ENCODE measurements around the gene DHRS1. TPM values are rescaled to one million over a fixed set of nuclear protein-coding genes. Genes with fewer than 3 reads are reported as not detected.
A peak's percentile ranks its signal among the peaks of the same experiment; 100 is the strongest.

DHRS1 gene
- total RNA-seq, 1 donor from 2014 or later: 26.5 TPM

- no peaks in the 10 kb centered on the region for H3K79me2 ChIP-seq (ENCODE audit: insufficient read depth, low read length)
- H3K4me1 ChIP-seq (ENCODE audit: insufficient read depth, low read length): peaks cover 3% of the 10 kb centered on the region
- H3K36me3 Mint-ChIP-seq (ENCODE audit: low read depth, unreplicated experiment): peaks cover 25% of the 10 kb centered on the region
- DNase-seq (ENCODE audit: low read depth) (no peak), FAIRE-seq (no peak)
- TF ChIP-seq EZH2 (IDR thresholded peaks at IDR 0.05; ENCODE audit: insufficient read depth, low read length) (no peak), CTCF (IDR thresholded peaks at IDR 0.05; ENCODE audit: insufficient read depth, low read depth, low read length) (no peak)
- H3K9me3 ChIP-seq (ENCODE audit: insufficient read depth, low read depth, low read length): no peaks in the 10 kb centered on the region
- H3K36me3 ChIP-seq (ENCODE audit: insufficient read depth, low read length): no peaks in the 10 kb centered on the region
- H2AFZ ChIP-seq (ENCODE audit: low read depth, low read length): no peak overlapping the region
- no peak overlapping the region for H3K4me3 ChIP-seq (ENCODE audit: insufficient read depth, low read depth, low read length)
- no peaks in the 10 kb centered on the region for H3K27me3 ChIP-seq (ENCODE audit: insufficient read depth, low read length)
- no peak overlapping the region for H3K9ac ChIP-seq (ENCODE audit: low read length)
- no peaks in the 10 kb centered on the region for H3K9me3 Mint-ChIP-seq (ENCODE audit: unreplicated experiment)
- H3K4me1 Mint-ChIP-seq (ENCODE audit: low read depth, unreplicated experiment): peaks cover 5% of the 10 kb centered on the region
- H3K27ac Mint-ChIP-seq (ENCODE audit: unreplicated experiment): no peak overlapping the region
- no peak overlapping the region for H3K27ac ChIP-seq (ENCODE audit: low read depth, low read length)
- no peak overlapping the region for H3K4me2 ChIP-seq (ENCODE audit: low read length)
- no peaks in the 10 kb centered on the region for H4K20me1 ChIP-seq (ENCODE audit: insufficient read depth, low read length)
- peaks cover 8% of the 10 kb centered on the region for H3K27me3 Mint-ChIP-seq (ENCODE audit: low read depth, unreplicated experiment)
- no peak overlapping the region for H3K4me3 Mint-ChIP-seq (ENCODE audit: unreplicated experiment)
Observed at GRCh38 chr14:24258119-24258518, 41.5 kb downstream of the DHRS1 start.

- DNase-seq (ENCODE audit: low read depth): no peak
Observed at GRCh38 chr14:24256960-24257359, 42.6 kb downstream of the DHRS1 start.

More at GRCh38 chr14:24256960-24257359, 42.6 kb downstream of the DHRS1 start:
- Histone ChIP-seq H3K4me3 (ENCODE audit: insufficient read depth, low read depth, low read length) (no peak overlapping the region), H3K4me1 (ENCODE audit: insufficient read depth, low read length) (peaks cover 7% of the 10 kb centered on the region), H3K79me2 (ENCODE audit: insufficient read depth, low read length) (no peaks in the 10 kb centered on the region), H3K9me3 (ENCODE audit: insufficient read depth, low read depth, low read length) (no peaks in the 10 kb centered on the region), H3K4me2 (ENCODE audit: low read length) (no peak overlapping the region), H3K36me3 (ENCODE audit: insufficient read depth, low read length) (no peaks in the 10 kb centered on the region), H4K20me1 (ENCODE audit: insufficient read depth, low read length) (no peaks in the 10 kb centered on the region), H2AFZ (ENCODE audit: low read depth, low read length) (no peak overlapping the region), H3K27me3 (ENCODE audit: insufficient read depth, low read length) (no peaks in the 10 kb centered on the region), H3K9ac (ENCODE audit: low read length) (no peak overlapping the region), H3K27ac (ENCODE audit: low read depth, low read length) (no peak overlapping the region)
- Mint-ChIP-seq H3K4me3 (ENCODE audit: unreplicated experiment) (no peak overlapping the region), H3K4me1 (ENCODE audit: low read depth, unreplicated experiment) (peaks cover 5% of the 10 kb centered on the region), H3K27ac (ENCODE audit: unreplicated experiment) (peak overlapping the region; percentile 12), H3K36me3 (ENCODE audit: low read depth, unreplicated experiment) (peaks cover 22% of the 10 kb centered on the region), H3K27me3 (ENCODE audit: low read depth, unreplicated experiment) (peaks cover 6% of the 10 kb centered on the region), H3K9me3 (ENCODE audit: unreplicated experiment) (no peaks in the 10 kb centered on the region)
- TF ChIP-seq CTCF (IDR thresholded peaks at IDR 0.05; ENCODE audit: insufficient read depth, low read depth, low read length) (no peak), EZH2 (IDR thresholded peaks at IDR 0.05; ENCODE audit: insufficient read depth, low read length) (no peak)
- FAIRE-seq: no peak

Data from astrocyte (in vitro differentiated cells and primary cell).